Activated CD8-positive, alpha-beta memory T cell treated with anti-CD3 and anti-CD28 coated beads for 4 hours (primary cell): ENCODE measurements around the gene FOXI1.

Source experiments
- DNase-seq, 2 donors: peaks; one replicate each; pipeline ENCODE4 v3.0.0-alpha.2; 2020; ENCODE audit warnings: low read depth in 2 of 2

FOXI1 gene

GRCh38 chr5:170105642-170106611 lies at the start of gene FOXI1:
FOXI1 (plus strand) TSS chr5:170105897; CDS start chr5:170105958, 61 bp downstream.
- DNase-seq, result no peak

DNA sequence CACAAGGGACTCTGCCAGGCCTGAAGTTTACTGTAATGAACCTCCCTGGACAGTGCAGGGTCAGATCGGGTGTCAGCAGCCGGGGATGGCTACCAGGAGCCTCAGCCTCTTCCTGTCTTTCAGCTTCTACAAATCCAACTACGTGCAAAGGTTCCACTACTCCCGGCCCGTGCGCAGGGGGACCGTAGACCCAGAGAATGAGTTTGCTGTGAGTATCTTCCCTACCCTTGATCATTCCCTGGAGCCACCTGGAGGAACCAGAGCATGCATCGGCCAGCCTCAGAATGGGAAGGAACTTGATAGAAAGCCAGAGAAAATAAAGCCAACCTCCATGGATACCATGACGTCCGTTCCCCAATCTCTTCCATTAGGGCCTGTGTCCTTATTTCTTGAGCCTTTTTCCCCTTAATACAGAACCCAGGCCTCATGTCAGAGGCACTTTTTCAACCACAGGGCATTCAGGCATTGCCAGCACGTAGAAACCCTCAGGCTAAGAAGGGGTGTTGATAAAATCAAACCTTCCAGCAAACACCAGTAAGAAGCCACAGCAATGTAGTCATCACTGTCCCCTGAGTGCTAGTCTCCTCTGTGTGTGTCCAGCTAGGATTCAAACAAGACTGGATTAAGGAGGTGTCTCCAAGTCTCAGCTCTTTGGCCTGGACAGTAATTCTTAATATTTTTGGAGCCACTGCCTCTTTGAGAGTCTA lies 49.0 kb upstream of the FOXI1 start:
- no peak for DNase-seq

DNA sequence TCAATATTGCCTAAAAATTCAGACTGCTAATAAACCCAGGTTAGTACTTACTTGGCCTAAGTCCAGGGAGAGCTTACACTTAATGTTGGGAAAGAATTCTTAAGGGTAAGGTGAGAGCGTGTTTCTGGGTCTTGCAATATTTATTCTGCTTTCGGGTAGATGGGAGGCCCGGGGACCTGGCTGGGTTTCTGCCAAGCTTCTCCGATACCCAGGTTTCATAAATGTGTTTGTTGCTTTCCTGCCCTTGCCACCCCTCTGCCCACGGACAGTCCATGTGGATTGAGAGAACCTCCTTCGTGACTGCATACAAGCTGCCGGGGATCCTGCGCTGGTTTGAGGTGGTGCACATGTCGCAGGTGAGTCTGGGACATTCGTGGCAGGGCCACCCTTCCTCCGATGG lies 48.4 kb upstream of the FOXI1 start:
- DNase-seq, result no peak

DNA sequence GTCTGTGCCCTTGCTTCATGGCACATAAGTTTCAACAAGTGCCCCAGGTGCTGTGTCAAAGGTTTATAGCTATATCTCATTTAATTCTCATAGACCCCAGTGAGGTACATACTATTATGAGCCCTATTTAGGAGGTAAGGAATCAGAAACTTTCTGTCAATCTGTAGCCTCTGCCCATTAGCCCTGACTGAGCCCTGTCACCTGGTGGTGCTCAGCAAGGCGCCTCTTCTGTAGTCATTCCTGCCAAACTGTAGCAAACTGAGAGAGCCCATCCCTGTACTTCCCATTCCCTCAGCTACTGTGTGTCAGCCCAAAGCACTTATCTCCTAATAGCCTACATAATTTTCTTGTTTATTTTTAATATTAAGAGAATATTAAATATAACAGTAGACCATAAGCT lies 46.5 kb upstream of the FOXI1 start:
- DNase-seq, result no peak

DNA sequence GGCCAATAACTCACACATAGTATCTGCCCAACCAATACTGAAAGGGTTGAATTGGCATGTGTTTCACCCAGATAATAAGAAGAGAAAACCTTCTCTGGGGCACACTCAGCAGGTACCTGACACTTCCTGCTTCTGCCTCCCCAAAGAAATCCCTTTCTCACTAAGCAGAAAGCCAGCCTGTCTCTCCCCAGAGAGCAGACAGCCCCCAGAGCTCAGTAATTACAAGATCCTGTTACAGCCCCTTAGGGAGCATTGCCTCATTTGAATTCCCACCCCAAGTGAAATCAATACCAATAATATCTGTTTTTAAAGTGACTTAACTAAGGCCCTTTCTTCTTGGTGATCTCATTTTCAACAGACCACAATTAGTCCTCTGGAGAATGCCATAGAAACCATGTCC lies 38.5 kb upstream of the FOXI1 start:
- DNase-seq, result no peak

DNA sequence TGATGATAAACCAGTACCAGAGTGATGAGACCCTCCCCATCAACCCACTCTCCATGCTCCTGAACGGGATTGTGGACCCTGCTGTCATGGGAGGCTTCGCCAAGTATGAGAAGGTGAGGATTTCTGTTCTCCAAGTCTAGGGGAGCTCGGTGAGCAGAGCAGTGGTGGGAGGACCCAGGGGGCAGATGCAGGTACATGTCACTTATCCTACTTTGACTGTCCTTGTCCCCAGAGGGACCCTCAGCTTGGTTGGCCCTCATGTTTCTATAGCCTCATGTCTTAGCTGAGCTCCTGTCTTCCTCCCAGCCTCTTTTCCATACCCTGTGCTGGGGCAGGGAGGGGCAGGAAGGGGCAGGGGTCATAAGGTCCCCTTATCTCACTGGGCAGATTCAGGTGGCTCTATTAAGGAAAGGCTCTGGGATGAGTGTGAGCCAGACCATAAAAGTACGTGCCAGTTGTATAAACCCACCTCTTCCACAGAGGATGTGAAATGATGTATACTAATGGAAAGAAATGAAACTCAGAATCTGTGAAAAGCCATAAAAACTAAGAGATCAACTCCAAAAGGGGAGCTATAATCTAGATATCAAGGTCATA lies 38.0 kb upstream of the FOXI1 start:
- DNase-seq, result no peak

DNA sequence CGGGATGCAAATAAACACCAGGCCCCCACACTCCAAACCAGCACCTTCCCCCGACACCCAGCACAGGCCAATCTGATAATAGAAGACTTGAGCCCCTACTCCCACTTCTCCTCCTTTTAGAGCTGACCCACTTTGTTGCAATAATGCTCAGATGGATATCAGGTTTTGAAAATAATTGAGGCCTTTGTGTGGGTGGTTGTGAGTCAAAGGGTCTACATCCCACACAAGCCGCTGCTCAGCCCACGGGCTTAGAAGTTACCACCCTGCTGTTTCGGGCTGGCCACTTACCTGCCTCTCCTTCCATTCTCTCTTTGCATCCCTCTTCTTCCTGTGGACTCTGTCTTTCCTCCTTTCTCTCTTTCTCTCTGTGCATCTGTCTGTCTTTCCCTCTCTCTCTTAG lies 36.2 kb upstream of the FOXI1 start:
- DNase-seq, result no peak

DNA sequence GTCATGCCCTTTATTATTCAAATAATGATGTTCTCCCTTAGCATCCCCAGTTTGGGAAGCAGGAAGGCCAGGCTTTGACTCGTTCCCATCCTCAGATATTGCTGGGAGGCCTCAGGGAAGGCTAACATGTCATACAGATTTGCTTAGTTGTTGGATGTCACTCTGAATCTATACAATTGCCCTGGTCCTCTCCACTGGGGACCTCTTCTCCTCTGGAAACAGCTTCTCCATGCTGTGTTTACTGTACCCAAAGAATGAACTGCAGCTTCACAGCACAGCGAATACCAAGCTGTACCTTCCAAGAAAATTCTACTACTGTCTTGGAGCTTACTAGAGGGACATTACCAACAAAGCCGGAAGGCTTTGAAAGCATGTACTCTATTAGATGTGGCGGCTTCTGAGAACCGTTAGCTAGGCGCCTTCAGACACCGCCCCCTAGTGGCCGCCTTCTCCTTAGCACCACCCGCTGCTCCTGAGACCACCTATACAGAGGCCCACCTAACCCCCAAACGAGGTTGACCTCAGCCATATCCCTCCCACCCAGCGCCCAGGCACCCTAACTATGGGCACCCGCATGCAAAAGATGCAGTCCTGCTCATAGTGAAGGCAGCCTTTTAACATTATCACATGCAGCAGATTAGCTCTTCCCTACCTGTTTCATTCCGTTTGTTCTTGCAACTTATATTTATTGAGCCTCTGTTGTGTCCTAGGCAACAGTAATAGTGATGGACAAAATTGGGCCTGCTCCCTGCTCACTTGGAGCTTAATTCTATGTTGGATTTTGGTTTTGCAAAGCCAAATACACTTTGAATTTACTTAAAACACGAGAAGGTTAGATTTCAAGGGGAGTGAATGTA lies 34.9 kb upstream of the FOXI1 start:
- DNase-seq, result no peak

DNA sequence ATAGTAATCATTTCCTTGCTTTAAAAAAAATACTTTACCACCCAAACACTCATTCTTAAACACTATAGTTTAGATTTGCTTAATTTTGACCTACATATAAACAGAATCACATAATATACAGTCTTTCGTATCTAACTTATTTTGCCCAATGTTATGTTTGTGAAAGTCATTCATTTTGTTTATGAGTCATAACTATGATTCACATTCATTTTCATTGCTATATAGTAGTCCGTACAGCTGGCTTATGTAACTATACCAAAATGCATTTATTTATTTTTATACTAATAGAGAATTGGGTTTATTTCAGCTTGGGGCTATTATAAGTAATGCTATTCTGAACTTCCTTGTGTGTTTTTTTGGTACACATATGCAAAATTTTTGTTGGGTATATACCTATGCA lies 33.9 kb upstream of the FOXI1 start:
- DNase-seq, result no peak

DNA sequence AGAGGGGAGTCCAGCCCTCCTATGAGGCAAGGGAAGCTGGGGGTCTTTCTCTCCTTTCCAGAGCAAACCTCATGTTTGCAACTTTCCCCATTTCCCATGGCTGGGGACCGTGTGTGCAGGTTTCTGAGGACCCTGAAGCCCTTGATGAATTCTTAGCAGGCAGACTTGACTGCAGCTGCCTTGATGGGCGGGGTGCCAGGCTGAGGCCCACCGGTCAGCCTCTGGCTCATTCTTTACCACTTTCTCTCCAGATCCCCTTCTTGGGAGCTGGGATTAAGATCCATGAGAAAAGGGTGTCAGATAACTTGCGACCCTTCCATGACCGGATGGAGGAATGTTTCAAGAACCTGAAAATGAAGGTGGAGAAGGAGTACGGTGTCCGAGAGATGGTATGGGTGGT lies 30.0 kb upstream of the FOXI1 start:
- DNase-seq, result no peak

- DNase-seq, result no peak
Measured at GRCh38 chr5:170076211-170076610, 29.5 kb upstream of the FOXI1 start.

GRCh38 chr5:170076739-170077138 lies 29.0 kb upstream of the FOXI1 start:
- no peak for DNase-seq

- no peak for DNase-seq
Measured at GRCh38 chr5:170077526-170077925, 28.2 kb upstream of the FOXI1 start.

GRCh38 chr5:170078458-170078857 lies 27.2 kb upstream of the FOXI1 start:
- DNase-seq, result no peak

DNA sequence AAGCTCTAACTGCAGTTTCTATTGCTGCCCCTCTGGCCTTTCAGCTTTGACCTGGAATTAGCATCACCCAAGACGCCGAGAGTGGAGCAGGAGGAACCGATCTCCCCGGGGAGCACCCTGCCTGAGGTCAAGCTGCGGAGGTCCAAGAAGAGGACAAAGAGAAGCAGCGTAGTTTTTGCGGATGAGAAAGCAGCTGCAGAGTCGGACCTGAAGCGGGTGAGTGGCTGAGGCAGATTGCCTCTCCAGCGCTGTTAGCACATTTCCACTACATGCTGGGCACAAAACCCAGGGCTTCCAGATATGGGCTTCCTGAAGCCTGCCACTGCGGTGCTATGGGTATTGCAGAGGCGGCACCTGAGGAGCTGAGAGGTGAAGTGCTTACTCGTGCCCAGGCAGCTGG lies 26.8 kb upstream of the FOXI1 start:
- DNase-seq, result no peak

DNA sequence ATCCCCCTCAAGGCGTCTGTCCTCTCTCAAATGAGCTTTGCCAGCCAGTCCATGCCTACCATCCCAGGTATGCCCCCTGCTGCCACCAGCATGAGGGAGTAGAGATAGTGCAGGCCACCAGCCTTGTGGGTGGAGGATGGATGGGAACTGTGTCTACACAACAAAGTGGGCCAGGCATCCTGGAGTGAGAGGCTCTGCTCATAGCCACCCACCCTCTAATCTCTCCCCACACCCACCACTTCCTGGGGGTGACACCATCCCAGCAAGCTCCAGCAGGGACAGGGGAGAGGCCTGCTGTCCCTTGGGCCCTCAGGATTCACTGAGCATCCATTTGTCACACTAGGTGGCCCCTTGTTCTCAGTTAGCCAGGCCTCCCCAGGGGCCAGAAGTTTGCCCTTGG lies 25.5 kb upstream of the FOXI1 start:
- DNase-seq, result no peak

- DNase-seq, result no peak
Measured at GRCh38 chr5:170080786-170081445, 24.8 kb upstream of the FOXI1 start.

DNA sequence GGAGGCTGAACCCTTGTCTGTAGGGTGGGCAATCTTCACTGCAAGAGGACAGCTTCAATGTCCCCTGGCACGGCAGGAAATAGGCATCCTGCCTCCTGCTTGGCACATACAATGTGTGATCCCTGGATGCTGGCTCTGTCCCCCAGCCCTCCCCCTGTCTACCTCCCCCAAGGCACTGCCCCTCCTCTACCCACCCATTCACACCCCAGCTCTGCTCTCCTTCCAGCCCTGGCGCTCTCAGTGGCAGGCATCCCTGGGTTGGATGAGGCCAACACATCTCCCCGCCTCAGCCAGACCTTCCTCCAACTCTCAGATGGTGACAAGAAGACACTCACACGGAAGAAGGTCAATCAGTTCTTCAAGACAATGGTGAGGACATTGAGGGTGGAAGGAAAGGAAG lies 24.1 kb upstream of the FOXI1 start:
- DNase-seq, result no peak

DNA sequence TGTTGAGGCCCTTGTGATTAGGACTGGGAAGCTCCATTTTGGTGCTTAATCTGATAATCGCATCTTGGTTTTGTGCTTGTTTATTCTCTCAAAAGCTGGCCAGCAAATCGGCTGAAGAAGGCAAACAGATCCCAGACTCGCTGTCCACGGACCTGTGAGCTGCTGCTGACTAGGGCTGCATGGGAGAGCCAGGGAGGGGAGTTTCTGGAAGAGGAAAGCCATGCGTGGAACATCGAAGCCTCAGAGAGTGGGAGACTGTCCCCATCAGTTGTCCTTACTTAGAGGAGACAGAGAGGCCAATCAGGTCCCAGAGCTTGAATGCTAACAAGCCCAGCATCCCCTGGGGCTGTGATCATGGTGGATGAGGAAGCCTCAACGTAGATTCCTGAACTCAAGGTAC lies 23.0 kb upstream of the FOXI1 start:
- DNase-seq, result no peak

GRCh38 chr5:170087168-170087817 lies 18.4 kb upstream of the FOXI1 start:
- no peak for DNase-seq
